ENCODE measurements around the gene FUBP3.

DNA sequence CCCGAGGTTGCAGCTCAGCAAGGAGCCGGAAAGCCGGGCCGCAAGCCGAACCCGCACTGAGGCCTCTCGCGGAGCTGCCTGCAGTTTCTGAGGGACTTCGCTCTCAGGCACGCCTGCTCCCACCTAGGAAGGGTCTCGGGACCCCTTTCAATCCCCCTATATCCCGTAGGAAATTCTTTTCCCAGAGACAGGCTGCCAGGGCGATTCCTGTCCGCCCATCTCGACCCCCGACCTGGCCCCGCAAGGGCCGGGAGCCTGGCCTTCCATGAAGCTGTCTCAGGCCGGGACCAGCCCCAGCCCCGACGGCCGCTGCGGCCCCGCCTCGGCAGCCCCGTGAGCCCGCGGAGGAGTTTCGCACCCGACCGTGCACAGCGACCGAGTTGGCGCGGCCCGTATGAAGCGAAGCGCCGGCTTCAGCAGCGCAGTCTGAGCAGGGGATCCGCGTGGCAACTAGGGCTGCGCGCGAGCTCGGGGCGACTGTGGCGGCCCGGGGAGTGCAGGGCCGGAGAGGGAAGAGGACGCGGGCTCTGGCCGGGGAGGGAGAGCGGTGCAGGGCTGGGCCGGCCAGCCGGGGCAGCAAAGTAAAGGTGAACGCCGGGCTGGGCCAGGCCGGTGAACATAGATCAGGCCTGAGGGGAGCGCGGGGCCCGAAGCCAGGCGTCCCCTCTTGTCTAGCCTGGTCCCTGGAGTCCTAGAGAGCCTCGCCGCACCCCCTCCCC is 84.0 kb downstream of the FUBP3 start:
- TF ChIP-seq, protein P1, sequence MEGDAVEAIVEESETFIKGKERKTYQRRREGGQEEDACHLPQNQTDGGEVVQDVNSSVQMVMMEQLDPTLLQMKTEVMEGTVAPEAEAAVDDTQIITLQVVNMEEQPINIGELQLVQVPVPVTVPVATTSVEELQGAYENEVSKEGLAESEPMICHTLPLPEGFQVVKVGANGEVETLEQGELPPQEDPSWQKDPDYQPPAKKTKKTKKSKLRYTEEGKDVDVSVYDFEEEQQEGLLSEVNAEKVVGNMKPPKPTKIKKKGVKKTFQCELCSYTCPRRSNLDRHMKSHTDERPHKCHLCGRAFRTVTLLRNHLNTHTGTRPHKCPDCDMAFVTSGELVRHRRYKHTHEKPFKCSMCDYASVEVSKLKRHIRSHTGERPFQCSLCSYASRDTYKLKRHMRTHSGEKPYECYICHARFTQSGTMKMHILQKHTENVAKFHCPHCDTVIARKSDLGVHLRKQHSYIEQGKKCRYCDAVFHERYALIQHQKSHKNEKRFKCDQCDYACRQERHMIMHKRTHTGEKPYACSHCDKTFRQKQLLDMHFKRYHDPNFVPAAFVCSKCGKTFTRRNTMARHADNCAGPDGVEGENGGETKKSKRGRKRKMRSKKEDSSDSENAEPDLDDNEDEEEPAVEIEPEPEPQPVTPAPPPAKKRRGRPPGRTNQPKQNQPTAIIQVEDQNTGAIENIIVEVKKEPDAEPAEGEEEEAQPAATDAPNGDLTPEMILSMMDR (conservative IDR thresholded peaks at IDR 0.05; ENCODE audit: low read length), result no peak
- TF ChIP-seq EZH2phosphoT487 (IDR thresholded peaks at IDR 0.05; ENCODE audit: borderline replicate concordance), result no peak
